HL-60 (cell line): ENCODE data around the gene PTPRD.

ENCODE experiments used
- GABPA ChIP-seq: IDR thresholded peaks from 2 replicates; pipeline ENCODE4 v1.6.1; 2012; ENCODE audit warnings: low read depth
- TF ChIP-seq, protein P1 (sequence below): IDR thresholded peaks from one replicate; pipeline ENCODE4 v1.5.1; 2011; ENCODE audit warnings: low read length, control low read depth, inconsistent platforms; ENCODE audit not compliant: insufficient read depth

DNA sequence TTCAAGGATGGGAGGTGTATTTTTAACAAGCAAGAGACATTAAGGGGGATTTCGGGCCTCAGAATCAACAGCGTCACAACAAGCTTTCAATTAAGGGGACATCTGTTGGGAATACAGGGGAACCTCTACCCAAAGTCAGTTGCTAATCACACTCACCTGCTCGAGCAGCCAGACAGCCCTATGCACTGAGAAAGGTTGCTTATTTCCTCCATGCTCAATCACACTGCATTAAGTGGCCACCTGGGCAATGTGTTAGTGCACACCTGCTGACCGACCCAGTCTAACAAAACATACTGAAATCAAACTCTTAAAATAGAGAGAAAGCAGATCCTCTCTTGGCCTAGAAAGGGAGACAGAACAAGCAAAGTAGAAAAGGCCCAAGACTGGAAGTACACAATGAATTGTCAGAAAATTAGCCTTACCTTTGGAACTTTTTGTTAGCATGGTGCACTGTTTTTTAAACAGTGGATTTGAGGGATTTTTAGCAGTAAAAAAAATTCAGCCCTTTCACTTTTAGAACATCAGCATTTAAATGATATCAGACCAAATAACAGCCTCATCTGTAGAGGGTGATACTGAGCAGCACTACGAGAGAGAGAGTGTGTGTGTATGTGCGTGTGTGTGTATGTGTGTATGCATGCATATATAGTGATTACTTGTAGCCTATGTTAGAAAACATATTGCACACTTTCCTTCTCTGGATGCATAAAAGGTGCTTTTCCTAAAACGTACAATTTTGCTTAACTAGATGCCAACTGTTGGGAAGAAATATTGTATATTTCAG is 1694.7 kb downstream of the PTPRD start:
- TF ChIP-seq GABPA, result no peak
- TF ChIP-seq, protein P1, sequence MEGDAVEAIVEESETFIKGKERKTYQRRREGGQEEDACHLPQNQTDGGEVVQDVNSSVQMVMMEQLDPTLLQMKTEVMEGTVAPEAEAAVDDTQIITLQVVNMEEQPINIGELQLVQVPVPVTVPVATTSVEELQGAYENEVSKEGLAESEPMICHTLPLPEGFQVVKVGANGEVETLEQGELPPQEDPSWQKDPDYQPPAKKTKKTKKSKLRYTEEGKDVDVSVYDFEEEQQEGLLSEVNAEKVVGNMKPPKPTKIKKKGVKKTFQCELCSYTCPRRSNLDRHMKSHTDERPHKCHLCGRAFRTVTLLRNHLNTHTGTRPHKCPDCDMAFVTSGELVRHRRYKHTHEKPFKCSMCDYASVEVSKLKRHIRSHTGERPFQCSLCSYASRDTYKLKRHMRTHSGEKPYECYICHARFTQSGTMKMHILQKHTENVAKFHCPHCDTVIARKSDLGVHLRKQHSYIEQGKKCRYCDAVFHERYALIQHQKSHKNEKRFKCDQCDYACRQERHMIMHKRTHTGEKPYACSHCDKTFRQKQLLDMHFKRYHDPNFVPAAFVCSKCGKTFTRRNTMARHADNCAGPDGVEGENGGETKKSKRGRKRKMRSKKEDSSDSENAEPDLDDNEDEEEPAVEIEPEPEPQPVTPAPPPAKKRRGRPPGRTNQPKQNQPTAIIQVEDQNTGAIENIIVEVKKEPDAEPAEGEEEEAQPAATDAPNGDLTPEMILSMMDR, result no peak
